Stimulated activated CD4-positive, alpha-beta T cell treated with anti-CD3 and anti-CD28 coated beads, TNF-alpha, amount 100 ng/mL, for 24 hours (primary cell): ENCODE results near the gene SKOR1.

Experiments
- DNase-seq, 3 experiments: peaks; one replicate each; pipeline ENCODE4 v3.0.0-alpha.2; 2020; ENCODE audit warnings: low read depth in 3 of 3

SKOR1 gene

GRCh38 chr15:67820122-67820991 is 5.0 kb upstream of the SKOR1 start:
- DNase-seq, result no peak

GRCh38 chr15:67820992-67821783 is 4.1 kb upstream of the SKOR1 start:
- no peak for DNase-seq

GRCh38 chr15:67821784-67822440 is 3.4 kb upstream of the SKOR1 start:
- DNase-seq, result no peak

GRCh38 chr15:67822537-67823313 is 2.6 kb upstream of the SKOR1 start:
- no peak for DNase-seq

GRCh38 chr15:67823314-67824196 is 1.8 kb upstream of the SKOR1 start:
- no peak for DNase-seq

- no peak for DNase-seq
These were observed 926 bp upstream of the SKOR1 start for GRCh38 chr15:67824197-67824968.

- no peak for DNase-seq
These were observed 790 bp downstream of the SKOR1 start for GRCh38 chr15:67825881-67826716.

- no peak for DNase-seq
These were observed 1.6 kb downstream of the SKOR1 start for GRCh38 chr15:67826717-67827561.

- no peak for DNase-seq
These were observed 2.4 kb downstream of the SKOR1 start for GRCh38 chr15:67827562-67828277.

- DNase-seq, result no peak
These were observed 3.1 kb downstream of the SKOR1 start for GRCh38 chr15:67828278-67828968.

GRCh38 chr15:67828969-67829646 is 3.8 kb downstream of the SKOR1 start:
- DNase-seq, result no peak

GRCh38 chr15:67829647-67830504 is 4.6 kb downstream of the SKOR1 start:
- no peak for DNase-seq

GRCh38 chr15:67831363-67831762 is 6.1 kb downstream of the SKOR1 start:
- DNase-seq, result no peak

- DNase-seq, result no peak
These were observed 6.8 kb downstream of the SKOR1 start for GRCh38 chr15:67832031-67832551.
